Measurements from ENCODE around the gene SOBP.

Gene SOBP

GRCh38 chr6:107624541-107624940 is 134.6 kb downstream of the SOBP start:
- ChIA-PET CTCF (no interaction called here), POLR2A (no interaction called here)
- Histone ChIP-seq H3K36me3 (ENCODE audit: control insufficient read depth in 2 of 2, insufficient read depth in 1 of 2, low read length in 2 of 2) (peaks cover 0 to 3% of the 10 kb centered on the region in 2 experiments; a peak in 1 of 3 replicates), H3K4me1 (ENCODE audit: control insufficient read depth, insufficient read depth, low read length) (peaks cover 6% of the 10 kb centered on the region), H3K27ac (ENCODE audit: extremely low read depth, low read depth, low read length) (no peak overlapping the region), H3K4me3 (ENCODE audit: low read depth, low read length) (no peak overlapping the region), H3K9me3 (ENCODE audit: control insufficient read depth, insufficient read depth, low read depth, low read length) (no peaks in the 10 kb centered on the region)
- TF ChIP-seq ZNF558 (tag by site-specific recombination; IDR thresholded peaks at IDR 0.05) = no peak
- no peak for TF ChIP-seq ZNF747 (tag by site-specific recombination; IDR thresholded peaks at IDR 0.05)

GRCh38 chr6:107625264-107625663 is 135.3 kb downstream of the SOBP start:
- CTCF ChIA-PET = interaction anchor here (0.7 kb wide), 2 partner anchors 54 to 243 kb away, joined by 3 to 5 read pairs; no protein-coding TSS in a partner anchor

GRCh38 chr6:107626645-107627044 is 136.7 kb downstream of the SOBP start:
- H3K9me3 ChIP-seq (ENCODE audit: control insufficient read depth, insufficient read depth, low read depth, low read length) = no peaks in the 10 kb centered on the region
- H3K36me3 ChIP-seq (ENCODE audit: control insufficient read depth in 2 of 2, insufficient read depth in 1 of 2, low read length in 2 of 2) = peaks cover 0 to 3% of the 10 kb centered on the region in 2 experiments; a peak in 1 of 3 replicates
- POLR2A ChIA-PET = interaction anchor here (0.9 kb wide), 1 partner anchor 11 kb away, joined by 9 read pairs; no protein-coding TSS in a partner anchor
- peaks cover 6% of the 10 kb centered on the region for H3K4me1 ChIP-seq (ENCODE audit: control insufficient read depth, insufficient read depth, low read length)
- CTCF ChIA-PET = interaction anchor here (1.0 to 2.8 kb wide), 3 partner anchors 9 to 309 kb away, joined by 5 to 8 read pairs (median 5); no protein-coding TSS in a partner anchor
- H3K27ac ChIP-seq (ENCODE audit: extremely low read depth, low read depth, low read length) = no peak overlapping the region
- H3K4me3 ChIP-seq (ENCODE audit: low read depth, low read length) = no peak overlapping the region
- TF ChIP-seq ZNF169 (tag by site-specific recombination; IDR thresholded peaks at IDR 0.05) (no peak), ZNF266 (tag by site-specific recombination; IDR thresholded peaks at IDR 0.05; ENCODE audit: low read depth) (no peak), ZNF510 (tag by site-specific recombination; IDR thresholded peaks at IDR 0.05; ENCODE audit: insufficient replicate concordance) (no peak), ZNF658 (tag by site-specific recombination; IDR thresholded peaks at IDR 0.05) (no peak), ZBTB11 (tag by site-specific recombination; conservative IDR thresholded peaks at IDR 0.05; ENCODE audit: low read depth) (no peak), ZBTB49 (tag by site-specific recombination; IDR thresholded peaks at IDR 0.05; ENCODE audit: low read depth) (no peak), ZNF629 (tag by site-specific recombination; IDR thresholded peaks at IDR 0.05) (no peak), ZSCAN4 (tag by site-specific recombination; IDR thresholded peaks at IDR 0.05) (no peak), SP3 (tag by site-specific recombination; IDR thresholded peaks at IDR 0.05) (no peak), ZNF664 (tag by site-specific recombination; IDR thresholded peaks at IDR 0.05) (no peak), ZNF837 (tag by site-specific recombination; IDR thresholded peaks at IDR 0.05) (no peak), ZNF701 (tag by site-specific recombination; IDR thresholded peaks at IDR 0.05) (no peak), PATZ1 (tag by site-specific recombination; IDR thresholded peaks at IDR 0.05) (no peak), ZNF391 (tag by site-specific recombination; IDR thresholded peaks at IDR 0.05; ENCODE audit: borderline replicate concordance, low read depth) (no peak), ZNF404 (tag by site-specific recombination; IDR thresholded peaks at IDR 0.05) (no peak), ZNF114 (tag by site-specific recombination; IDR thresholded peaks at IDR 0.05) (no peak)

More at GRCh38 chr6:107625264-107625663, 135.3 kb downstream of the SOBP start:
- Histone ChIP-seq H3K27ac (ENCODE audit: extremely low read depth, low read depth, low read length) (no peak overlapping the region), H3K36me3 (ENCODE audit: control insufficient read depth in 2 of 2, insufficient read depth in 1 of 2, low read length in 2 of 2) (peaks cover 0 to 3% of the 10 kb centered on the region in 2 experiments; a peak in 1 of 3 replicates), H3K4me1 (ENCODE audit: control insufficient read depth, insufficient read depth, low read length) (peaks cover 6% of the 10 kb centered on the region), H3K4me3 (ENCODE audit: low read depth, low read length) (no peak overlapping the region), H3K9me3 (ENCODE audit: control insufficient read depth, insufficient read depth, low read depth, low read length) (no peaks in the 10 kb centered on the region)
- TF ChIP-seq ZBTB48 (tag by site-specific recombination; IDR thresholded peaks at IDR 0.05) (no peak), ZNF449 (tag by site-specific recombination; IDR thresholded peaks at IDR 0.05) (peak; percentile 30; the same call in 1 of the 2 replicates)
- POLR2A ChIA-PET = no interaction called here

All from HEK293 (cell line).